Parathyroid adenoma (tissue), 2 donors: ENCODE measurements around the gene TMEM108.

Experiments used
- H2AFZ ChIP-seq: fragments of 300-600 bp; sonication (generic); one replicate; pipeline ENCODE4 v1.7.0; 2017; ENCODE audit warnings: antibody characterized with exemption, mild to moderate bottlenecking
- H3K27ac ChIP-seq: fragments of 300-600 bp; sonication (generic); one replicate; pipeline ENCODE4 v1.7.0; 2017
- H3K27me3 ChIP-seq: fragments of 300-600 bp; sonication (generic); one replicate; pipeline ENCODE4 v1.7.0; 2017; ENCODE audit warnings: low read length; ENCODE audit not compliant: control insufficient read depth, insufficient read depth
- H3K36me3 ChIP-seq: fragments of 300-600 bp; sonication (generic); one replicate; pipeline ENCODE4 v1.7.0; 2017; ENCODE audit warnings: low read length; ENCODE audit not compliant: control insufficient read depth, insufficient read depth
- H3K4me1 ChIP-seq: fragments of 300-600 bp; sonication (generic); one replicate; pipeline ENCODE4 v1.7.0; 2017; ENCODE audit warnings: control low read depth
- H3K4me2 ChIP-seq: fragments of 300-600 bp; sonication (generic); one replicate; pipeline ENCODE4 v1.7.0; 2017; ENCODE audit warnings: low read length
- H3K4me3 ChIP-seq: fragments of 300-600 bp; sonication (generic); one replicate; pipeline ENCODE4 v1.7.0; 2017; ENCODE audit warnings: low read depth, low read length
- H3K79me2 ChIP-seq: fragments of 300-600 bp; sonication (generic); one replicate; pipeline ENCODE4 v1.7.0; 2017; ENCODE audit warnings: control low read depth
- H3K9ac ChIP-seq: fragments of 300-600 bp; sonication (generic); one replicate; pipeline ENCODE4 v1.7.0; 2017; ENCODE audit warnings: mild to moderate bottlenecking
- H3K9me3 ChIP-seq: fragments of 300-600 bp; sonication (generic); one replicate; pipeline ENCODE4 v1.7.0; 2017; ENCODE audit warnings: low read length; ENCODE audit not compliant: control insufficient read depth
- CTCF ChIP-seq: fragments of 300-600 bp; sonication (generic); IDR thresholded peaks from one replicate; pipeline ENCODE4 v1.7.0; 2017; ENCODE audit warnings: antibody characterized with exemption, mild to moderate bottlenecking
- donor health status: primary hyperparathyroidism.

Gene TMEM108

GRCh38 chr3:133135306-133135705 lies 97.1 kb downstream of the TMEM108 start:
- H3K27ac ChIP-seq, result no peak overlapping the region
- H3K27me3 ChIP-seq, result no peaks in the 10 kb centered on the region
- H3K4me1 ChIP-seq, result no peaks in the 10 kb centered on the region
- no peaks in the 10 kb centered on the region for H3K79me2 ChIP-seq
- H3K4me2 ChIP-seq, result no peak overlapping the region
- no peak overlapping the region for H2AFZ ChIP-seq
- H3K4me3 ChIP-seq, result no peak overlapping the region
- H3K36me3 ChIP-seq, result no peaks in the 10 kb centered on the region
- H3K9me3 ChIP-seq, result no peaks in the 10 kb centered on the region
- no peak for TF ChIP-seq CTCF
- no peak overlapping the region for H3K9ac ChIP-seq

- H3K79me2 ChIP-seq, result no peaks in the 10 kb centered on the region
- H3K27me3 ChIP-seq, result no peaks in the 10 kb centered on the region
- H2AFZ ChIP-seq, result no peak overlapping the region
- no peaks in the 10 kb centered on the region for H3K4me1 ChIP-seq
- H3K27ac ChIP-seq, result no peak overlapping the region
- H3K4me2 ChIP-seq, result no peak overlapping the region
- H3K36me3 ChIP-seq, result no peaks in the 10 kb centered on the region
- H3K4me3 ChIP-seq, result no peak overlapping the region
- no peak overlapping the region for H3K9ac ChIP-seq
- TF ChIP-seq CTCF, result no peak
- H3K9me3 ChIP-seq, result no peaks in the 10 kb centered on the region
Observed at GRCh38 chr3:133136114-133137041, 98.2 kb downstream of the TMEM108 start.

GRCh38 chr3:133137042-133137996 lies 99.1 kb downstream of the TMEM108 start:
- H3K27ac ChIP-seq, result no peak overlapping the region
- H3K4me2 ChIP-seq, result no peak overlapping the region
- H3K4me1 ChIP-seq, result no peaks in the 10 kb centered on the region
- no peak overlapping the region for H3K9ac ChIP-seq
- no peak for TF ChIP-seq CTCF
- no peaks in the 10 kb centered on the region for H3K79me2 ChIP-seq
- H3K4me3 ChIP-seq, result no peak overlapping the region
- no peaks in the 10 kb centered on the region for H3K9me3 ChIP-seq
- no peaks in the 10 kb centered on the region for H3K36me3 ChIP-seq
- no peak overlapping the region for H2AFZ ChIP-seq
- no peaks in the 10 kb centered on the region for H3K27me3 ChIP-seq

- H2AFZ ChIP-seq, result no peak overlapping the region
- no peaks in the 10 kb centered on the region for H3K27me3 ChIP-seq
- H3K9ac ChIP-seq, result no peak overlapping the region
- no peak overlapping the region for H3K4me3 ChIP-seq
- H3K36me3 ChIP-seq, result no peaks in the 10 kb centered on the region
- H3K4me2 ChIP-seq, result no peak overlapping the region
- H3K9me3 ChIP-seq, result no peaks in the 10 kb centered on the region
- no peaks in the 10 kb centered on the region for H3K79me2 ChIP-seq
- no peaks in the 10 kb centered on the region for H3K4me1 ChIP-seq
- H3K27ac ChIP-seq, result no peak overlapping the region
- no peak for TF ChIP-seq CTCF
Observed at GRCh38 chr3:133138017-133138416, 99.8 kb downstream of the TMEM108 start.
